Lower leg skin (tissue), 3 donors: Measurements from ENCODE around the gene MUL1.

ENCODE experiments used
- POLR2A ChIP-seq, 2 donors: fragments of 450-650 bp; IDR thresholded peaks; one replicate each; pipeline ENCODE4 v1.6.1; 2016 to 2017; ENCODE audit warnings: antibody characterized with exemption in 2 of 2, mild to moderate bottlenecking in 1 of 2, moderate library complexity in 1 of 2
- TF ChIP-seq, protein P1 (sequence below), 3 donors: fragments of 450-650 bp; IDR thresholded peaks; one replicate each; pipeline ENCODE4 v1.5.1; 2016; ENCODE audit warnings: antibody characterized with exemption in 3 of 3, mild to moderate bottlenecking in 3 of 3, moderate library complexity in 2 of 3

GRCh38 chr1:20505488-20505887 is 2.5 kb downstream of the MUL1 start:
- no peak for TF ChIP-seq POLR2A (IDR thresholded peaks at IDR 0.05)
- TF ChIP-seq, protein P1, sequence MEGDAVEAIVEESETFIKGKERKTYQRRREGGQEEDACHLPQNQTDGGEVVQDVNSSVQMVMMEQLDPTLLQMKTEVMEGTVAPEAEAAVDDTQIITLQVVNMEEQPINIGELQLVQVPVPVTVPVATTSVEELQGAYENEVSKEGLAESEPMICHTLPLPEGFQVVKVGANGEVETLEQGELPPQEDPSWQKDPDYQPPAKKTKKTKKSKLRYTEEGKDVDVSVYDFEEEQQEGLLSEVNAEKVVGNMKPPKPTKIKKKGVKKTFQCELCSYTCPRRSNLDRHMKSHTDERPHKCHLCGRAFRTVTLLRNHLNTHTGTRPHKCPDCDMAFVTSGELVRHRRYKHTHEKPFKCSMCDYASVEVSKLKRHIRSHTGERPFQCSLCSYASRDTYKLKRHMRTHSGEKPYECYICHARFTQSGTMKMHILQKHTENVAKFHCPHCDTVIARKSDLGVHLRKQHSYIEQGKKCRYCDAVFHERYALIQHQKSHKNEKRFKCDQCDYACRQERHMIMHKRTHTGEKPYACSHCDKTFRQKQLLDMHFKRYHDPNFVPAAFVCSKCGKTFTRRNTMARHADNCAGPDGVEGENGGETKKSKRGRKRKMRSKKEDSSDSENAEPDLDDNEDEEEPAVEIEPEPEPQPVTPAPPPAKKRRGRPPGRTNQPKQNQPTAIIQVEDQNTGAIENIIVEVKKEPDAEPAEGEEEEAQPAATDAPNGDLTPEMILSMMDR (IDR thresholded peaks at IDR 0.05) = no peak
